HG03342 (cell line): ENCODE results near the gene LRIG1.

ENCODE experiments used
- ATAC-seq: cut with Tn5 transposase; IDR thresholded peaks from one replicate; pipeline ENCODE4 v1.9.1; 2021; ENCODE audit warnings: mild to moderate bottlenecking, moderate library complexity; ENCODE audit not compliant: unreplicated experiment

The LRIG1 gene

DNA sequence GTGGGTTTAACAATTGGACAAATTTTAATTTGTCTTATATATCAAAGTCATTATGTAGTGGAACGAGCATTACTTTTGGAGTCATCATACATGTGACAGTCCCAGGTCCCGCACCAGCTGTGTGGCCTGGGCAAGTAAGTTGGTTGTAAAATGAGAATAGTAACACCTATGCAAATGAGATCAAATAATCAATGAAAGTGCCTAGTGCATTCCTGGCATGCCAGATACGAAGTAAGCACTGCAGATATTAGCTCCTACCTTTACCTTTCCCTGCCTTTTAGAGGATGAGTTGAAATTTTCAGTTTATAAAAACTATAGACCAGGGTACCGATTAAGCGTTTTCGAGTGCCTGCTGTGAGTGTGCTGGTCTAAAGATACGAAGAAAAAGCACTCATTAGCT is 134.1 kb downstream of the LRIG1 start:
- no peak for ATAC-seq

GRCh38 chr3:66365080-66365479 is 135.7 kb downstream of the LRIG1 start:
- no peak for ATAC-seq

GRCh38 chr3:66363148-66363547 is 137.7 kb downstream of the LRIG1 start:
- ATAC-seq: no peak

GRCh38 chr3:66362541-66362941 is 138.3 kb downstream of the LRIG1 start:
- no peak for ATAC-seq

DNA sequence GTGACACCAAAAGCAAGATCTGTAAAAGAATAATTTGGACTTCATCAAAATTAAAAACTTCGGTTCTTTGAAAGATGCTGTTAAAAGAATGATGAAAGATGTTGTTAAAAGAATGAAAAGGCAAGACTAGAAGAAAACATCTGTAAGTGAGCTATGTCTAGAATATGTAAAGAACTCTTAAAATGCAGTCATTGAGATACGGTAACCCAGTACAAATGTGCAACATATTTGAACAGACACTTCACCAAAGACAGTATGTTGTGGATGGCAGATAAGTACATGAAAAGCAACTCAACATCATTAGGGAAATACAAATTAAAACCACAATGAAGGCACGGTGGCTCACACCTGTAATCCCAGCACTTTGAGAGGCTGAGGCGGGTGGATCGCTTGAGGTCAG is 139.5 kb downstream of the LRIG1 start:
- no peak for ATAC-seq

GRCh38 chr3:66355997-66356396 is 144.8 kb downstream of the LRIG1 start:
- ATAC-seq: no peak

DNA sequence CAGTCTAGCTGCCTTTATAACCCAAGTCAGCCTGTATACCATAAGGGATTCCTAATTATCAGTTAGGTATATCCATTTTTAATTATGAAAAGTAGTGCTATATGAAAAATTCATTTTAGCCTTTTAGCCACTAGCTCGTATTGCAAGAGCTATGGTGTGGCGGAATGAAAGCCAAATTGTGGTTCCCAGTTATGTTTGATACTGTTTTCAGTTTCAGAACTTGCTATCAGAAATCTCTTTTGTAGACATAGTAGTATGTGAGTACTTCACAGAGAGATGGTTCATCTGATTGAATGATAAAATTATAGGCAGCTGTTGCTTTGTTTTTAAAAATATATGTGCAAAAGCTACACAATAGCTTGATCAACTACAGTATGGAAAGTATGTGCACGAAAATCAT is 145.4 kb downstream of the LRIG1 start:
- ATAC-seq: peak; percentile 57

DNA sequence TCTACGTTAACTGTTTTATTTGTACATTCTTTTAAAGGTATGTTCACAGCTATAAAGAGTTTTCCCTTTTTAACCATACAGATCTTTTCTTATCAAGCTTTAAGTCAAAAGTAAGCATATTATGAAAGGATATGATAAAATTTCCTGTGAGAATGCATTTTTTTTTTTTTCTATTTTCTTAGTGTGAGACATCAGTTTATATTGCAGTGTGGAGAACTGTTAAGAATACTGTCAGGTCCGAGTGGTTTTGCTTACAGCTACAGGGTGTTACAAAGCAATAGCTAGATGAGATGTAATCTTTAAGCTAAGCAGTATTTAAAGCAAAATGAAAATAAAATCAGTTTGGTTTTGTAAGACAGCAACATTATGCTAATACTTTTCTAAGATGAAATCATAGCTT is 146.8 kb downstream of the LRIG1 start:
- ATAC-seq: no peak

DNA sequence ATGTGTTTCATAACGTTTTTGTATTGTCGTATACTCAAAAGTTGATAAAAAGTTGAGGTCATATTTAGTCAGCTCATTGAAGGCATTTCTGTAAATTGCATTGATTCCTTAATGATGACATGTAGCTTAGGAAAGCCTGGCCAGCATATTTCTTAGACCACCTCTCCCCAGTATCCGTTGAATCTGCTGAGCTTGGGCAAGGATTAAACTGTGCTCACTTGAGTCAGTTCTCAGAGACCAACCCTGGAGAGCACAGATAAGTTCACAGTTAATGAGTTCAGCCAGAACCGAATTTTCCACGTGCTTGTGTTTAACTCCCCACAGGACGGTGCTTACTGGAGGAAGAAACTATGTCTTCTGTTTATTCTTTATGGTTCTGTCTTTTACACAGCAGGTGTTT is 147.3 kb downstream of the LRIG1 start:
- ATAC-seq: no peak

- ATAC-seq: no peak
Observed at GRCh38 chr3:66353039-66353438, 147.8 kb downstream of the LRIG1 start.

DNA sequence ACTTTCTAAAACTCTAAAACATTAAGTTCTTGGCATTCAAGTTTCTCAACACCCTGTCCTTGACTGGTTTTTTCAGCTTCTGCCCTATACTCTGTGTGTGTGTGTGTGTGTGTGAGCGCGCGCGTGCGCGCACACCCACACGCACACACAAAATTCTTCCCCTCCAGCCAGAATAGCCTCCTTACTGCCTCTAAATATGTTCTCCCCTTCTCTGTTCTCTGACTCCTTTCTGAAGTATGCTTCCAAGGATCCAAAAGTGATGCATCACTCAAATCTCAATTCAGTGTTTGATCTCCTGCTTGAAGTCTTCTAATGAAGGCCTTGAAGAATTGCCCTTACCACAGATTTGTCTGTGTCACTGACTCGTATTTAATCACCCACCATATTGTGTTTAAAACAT is 150.2 kb downstream of the LRIG1 start:
- ATAC-seq: no peak

- ATAC-seq: no peak
Observed at GRCh38 chr3:66348704-66349103, 152.1 kb downstream of the LRIG1 start.

- ATAC-seq: no peak
Observed at GRCh38 chr3:66344848-66345578, 155.8 kb downstream of the LRIG1 start.

GRCh38 chr3:66344391-66344811 is 156.4 kb downstream of the LRIG1 start:
- ATAC-seq: no peak

DNA sequence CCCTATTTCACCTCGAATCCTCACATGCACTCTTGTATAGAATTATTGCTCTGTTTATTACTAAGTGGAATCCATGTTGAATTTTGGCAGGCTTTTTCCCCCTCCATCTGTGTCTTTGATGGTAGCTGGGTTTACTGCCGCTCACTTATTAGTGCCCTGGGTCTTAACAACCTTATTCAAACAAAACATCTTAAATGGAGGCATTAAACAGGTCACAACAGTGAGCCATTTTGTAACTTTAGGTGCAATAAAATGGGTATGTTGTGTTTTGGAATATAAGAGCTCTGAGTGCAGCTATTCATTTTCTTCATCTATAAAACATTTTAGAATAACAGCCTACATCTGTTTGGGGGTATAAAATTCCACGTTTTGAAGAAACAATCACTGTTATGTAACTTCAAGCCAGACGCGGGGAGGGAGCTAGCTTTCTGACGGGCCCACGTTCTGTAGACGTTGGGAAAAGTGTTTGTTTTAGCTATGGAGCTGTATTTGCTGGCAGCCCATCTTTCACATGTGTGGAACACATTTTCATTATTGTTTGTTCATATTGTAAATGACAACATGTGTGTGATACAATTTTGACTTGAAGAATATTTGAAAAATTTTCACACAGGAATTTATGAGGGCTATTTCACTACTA is 158.0 kb downstream of the LRIG1 start:
- no peak for ATAC-seq

DNA sequence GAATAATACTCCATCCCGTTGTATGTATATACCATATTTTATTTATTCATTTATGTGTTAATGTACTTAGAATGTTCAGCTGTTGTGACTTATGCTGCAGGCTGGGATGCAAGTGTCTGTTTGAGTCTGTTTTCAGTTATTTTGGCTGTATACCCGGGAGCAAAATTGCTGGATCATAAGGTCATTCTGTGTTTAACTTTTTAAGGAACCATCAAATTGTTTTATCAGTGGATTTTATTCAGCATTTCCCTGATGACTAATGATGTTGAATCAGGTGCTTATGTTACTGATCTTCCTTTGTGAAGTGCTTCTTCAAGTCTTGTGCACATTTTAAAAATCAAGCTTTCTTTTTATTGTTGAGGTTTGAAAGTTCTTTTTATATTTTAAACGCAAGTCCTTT is 161.9 kb downstream of the LRIG1 start:
- no peak for ATAC-seq

GRCh38 chr3:66336333-66336766 is 164.5 kb downstream of the LRIG1 start:
- ATAC-seq: no peak

DNA sequence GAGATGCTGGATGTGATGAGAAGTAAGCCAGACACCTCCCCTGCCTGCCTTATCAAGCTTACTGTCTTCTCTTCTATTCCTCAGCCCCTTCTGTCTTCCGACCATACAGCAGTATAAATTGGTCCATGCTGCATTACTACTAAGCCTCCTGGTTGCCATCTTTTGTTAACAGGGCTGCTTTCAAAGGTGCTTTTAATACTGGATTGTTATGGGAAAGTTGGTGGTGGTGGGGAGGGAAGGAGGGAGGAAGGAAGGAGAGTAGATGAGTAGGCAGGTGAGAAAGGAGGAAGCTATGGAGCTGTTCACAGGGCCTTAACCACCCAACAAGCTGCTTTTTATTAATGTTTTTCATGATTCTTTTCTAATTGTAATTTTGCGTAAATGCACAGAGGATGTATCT is 165.2 kb downstream of the LRIG1 start:
- no peak for ATAC-seq
